ENCODE measurements around the gene PRDM4.

The PRDM4 gene

GRCh38 chr12:107803092-107803491, 42.2 kb upstream of the PRDM4 start:
- Histone ChIP-seq H3K23ac (ENCODE audit: low read length in 2 of 2) (no peak overlapping the region), H3K18ac (ENCODE audit: low read depth in 1 of 2, low read length in 2 of 2) (no peak overlapping the region), H3K27me3 (ENCODE audit: control insufficient read depth in 1 of 2, insufficient read depth in 1 of 2, low read length in 2 of 2) (no peaks in the 10 kb centered on the region), H4K91ac (ENCODE audit: low read length) (no peak overlapping the region), H2BK5ac (ENCODE audit: low read depth, low read length, poor library complexity, severe bottlenecking) (no peak overlapping the region), H3K4me2 (ENCODE audit: low read length, poor library complexity, severe bottlenecking) (no peak overlapping the region), H3K79me1 (replicated peaks; ENCODE audit: low read length, poor library complexity, severe bottlenecking) (no peaks in the 10 kb centered on the region), H3K4me1 (ENCODE audit: control insufficient read depth, insufficient read depth, low read depth, low read length) (no peaks in the 10 kb centered on the region), H3K27ac (ENCODE audit: low read length, poor library complexity, severe bottlenecking) (no peak overlapping the region), H2BK120ac (ENCODE audit: low read depth, low read length) (no peak overlapping the region), H3K36me3 (ENCODE audit: control insufficient read depth in 1 of 2, insufficient read depth in 2 of 2, low read depth in 1 of 2, low read length in 2 of 2) (no peaks in the 10 kb centered on the region), H3K14ac (ENCODE audit: low read length in 2 of 2) (no peak overlapping the region), H2AK5ac (ENCODE audit: low read length, severe bottlenecking) (no peak overlapping the region), H3K4me3 (ENCODE audit: insufficient read depth in 1 of 2, low read depth in 1 of 2, low read length in 2 of 2) (no peak overlapping the region), H3K4ac (ENCODE audit: low read depth in 1 of 2, low read length in 2 of 2) (no peak overlapping the region), H2AFZ (ENCODE audit: low read depth, low read length) (no peak overlapping the region), H2BK12ac (ENCODE audit: low read length in 2 of 2) (no peak overlapping the region), H2BK15ac (ENCODE audit: low read depth, poor library complexity, severe bottlenecking) (no peak overlapping the region), H3K9ac (ENCODE audit: low read length) (no peak overlapping the region), H4K8ac (ENCODE audit: low read length) (no peak overlapping the region), H3K9me3 (ENCODE audit: control insufficient read depth, low read length) (no peaks in the 10 kb centered on the region)
- DNase-seq: no peak
- WGBS: no CpG with 5 or more reads among the region's 3 CpGs

DNA sequence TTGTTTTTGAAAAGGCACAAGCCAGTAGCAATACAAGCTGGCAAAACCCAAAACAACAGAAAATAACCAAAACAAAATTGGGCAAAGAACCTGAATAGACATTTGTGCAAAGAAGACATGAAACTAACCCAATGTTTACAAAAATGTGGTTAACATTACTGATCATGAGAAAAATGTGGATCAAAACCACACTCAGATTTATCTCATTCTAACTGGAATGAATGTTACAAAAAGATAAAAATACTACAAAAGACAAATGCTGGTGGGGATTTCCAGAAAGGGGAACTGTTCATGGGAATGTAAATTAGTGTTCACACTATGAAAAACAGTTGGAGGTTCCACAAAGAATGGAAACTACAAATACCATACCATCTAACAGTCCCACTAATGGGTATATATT, 40.2 kb upstream of the PRDM4 start:
- H3K4ac ChIP-seq (ENCODE audit: low read depth in 1 of 2, low read length in 2 of 2): no peak overlapping the region
- H2AK5ac ChIP-seq (ENCODE audit: low read length, severe bottlenecking): no peak overlapping the region
- H2BK12ac ChIP-seq (ENCODE audit: low read length in 2 of 2): no peak overlapping the region
- H2BK15ac ChIP-seq (ENCODE audit: low read depth, poor library complexity, severe bottlenecking): no peak overlapping the region
- no peak overlapping the region for H3K27ac ChIP-seq (ENCODE audit: low read length, poor library complexity, severe bottlenecking)
- no peak overlapping the region for H4K91ac ChIP-seq (ENCODE audit: low read length)
- H3K36me3 ChIP-seq (ENCODE audit: control insufficient read depth in 1 of 2, insufficient read depth in 2 of 2, low read depth in 1 of 2, low read length in 2 of 2): no peaks in the 10 kb centered on the region
- no peak overlapping the region for H3K9ac ChIP-seq (ENCODE audit: low read length)
- no peak overlapping the region for H3K4me3 ChIP-seq (ENCODE audit: insufficient read depth in 1 of 2, low read depth in 1 of 2, low read length in 2 of 2)
- no peak overlapping the region for H3K4me2 ChIP-seq (ENCODE audit: low read length, poor library complexity, severe bottlenecking)
- H2AFZ ChIP-seq (ENCODE audit: low read depth, low read length): no peak overlapping the region
- no peak for DNase-seq
- H2BK5ac ChIP-seq (ENCODE audit: low read depth, low read length, poor library complexity, severe bottlenecking): no peak overlapping the region
- no peak overlapping the region for H3K18ac ChIP-seq (ENCODE audit: low read depth in 1 of 2, low read length in 2 of 2)
- H2BK120ac ChIP-seq (ENCODE audit: low read depth, low read length): no peak overlapping the region
- H4K8ac ChIP-seq (ENCODE audit: low read length): no peak overlapping the region
- H3K4me1 ChIP-seq (ENCODE audit: control insufficient read depth, insufficient read depth, low read depth, low read length): no peaks in the 10 kb centered on the region
- H3K79me1 ChIP-seq (replicated peaks; ENCODE audit: low read length, poor library complexity, severe bottlenecking): no peaks in the 10 kb centered on the region
- no peaks in the 10 kb centered on the region for H3K9me3 ChIP-seq (ENCODE audit: control insufficient read depth, low read length)
- no peak overlapping the region for H3K23ac ChIP-seq (ENCODE audit: low read length in 2 of 2)
- no peak overlapping the region for H3K14ac ChIP-seq (ENCODE audit: low read length in 2 of 2)
- peaks cover 0 to 5% of the 10 kb centered on the region in 2 experiments for H3K27me3 ChIP-seq (ENCODE audit: control insufficient read depth in 1 of 2, insufficient read depth in 1 of 2, low read length in 2 of 2)

DNA sequence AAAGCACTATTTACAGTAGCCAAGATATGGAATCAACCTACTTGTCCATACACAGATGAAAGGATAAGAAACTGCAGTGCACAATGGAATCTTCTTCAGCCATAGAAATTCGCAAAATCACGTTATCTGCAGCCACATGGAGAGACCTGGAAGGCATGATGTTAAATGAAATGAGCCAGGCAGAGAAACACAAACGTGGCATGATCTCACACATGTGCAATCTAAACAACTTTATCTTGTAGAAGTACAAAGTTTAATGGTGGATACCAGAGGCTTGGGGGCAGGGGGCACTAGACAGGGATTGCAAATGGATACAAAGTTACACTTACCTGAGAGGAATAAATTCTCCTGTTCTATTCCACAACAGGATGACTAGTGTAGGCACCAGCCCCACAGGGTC, 37.6 kb upstream of the PRDM4 start:
- no peak overlapping the region for H4K8ac ChIP-seq (ENCODE audit: low read length)
- no peak overlapping the region for H3K9ac ChIP-seq (ENCODE audit: low read length)
- H2BK5ac ChIP-seq (ENCODE audit: low read depth, low read length, poor library complexity, severe bottlenecking): no peak overlapping the region
- H3K14ac ChIP-seq (ENCODE audit: low read length in 2 of 2): no peak overlapping the region
- no peaks in the 10 kb centered on the region for H3K79me1 ChIP-seq (replicated peaks; ENCODE audit: low read length, poor library complexity, severe bottlenecking)
- H2AFZ ChIP-seq (ENCODE audit: low read depth, low read length): no peak overlapping the region
- H3K4me1 ChIP-seq (ENCODE audit: control insufficient read depth, insufficient read depth, low read depth, low read length): no peaks in the 10 kb centered on the region
- no peak overlapping the region for H3K18ac ChIP-seq (ENCODE audit: low read depth in 1 of 2, low read length in 2 of 2)
- H3K27ac ChIP-seq (ENCODE audit: low read length, poor library complexity, severe bottlenecking): no peak overlapping the region
- no peak overlapping the region for H2AK5ac ChIP-seq (ENCODE audit: low read length, severe bottlenecking)
- H3K9me3 ChIP-seq (ENCODE audit: control insufficient read depth, low read length): no peaks in the 10 kb centered on the region
- H3K4me3 ChIP-seq (ENCODE audit: insufficient read depth in 1 of 2, low read depth in 1 of 2, low read length in 2 of 2): no peak overlapping the region
- H3K36me3 ChIP-seq (ENCODE audit: control insufficient read depth in 1 of 2, insufficient read depth in 2 of 2, low read depth in 1 of 2, low read length in 2 of 2): no peaks in the 10 kb centered on the region
- no peak for DNase-seq
- H4K91ac ChIP-seq (ENCODE audit: low read length): no peak overlapping the region
- no peak overlapping the region for H2BK12ac ChIP-seq (ENCODE audit: low read length in 2 of 2)
- no peak overlapping the region for H2BK120ac ChIP-seq (ENCODE audit: low read depth, low read length)
- no peak overlapping the region for H3K23ac ChIP-seq (ENCODE audit: low read length in 2 of 2)
- H3K4ac ChIP-seq (ENCODE audit: low read depth in 1 of 2, low read length in 2 of 2): no peak overlapping the region
- no peak overlapping the region for H2BK15ac ChIP-seq (ENCODE audit: low read depth, poor library complexity, severe bottlenecking)
- H3K27me3 ChIP-seq (ENCODE audit: control insufficient read depth in 1 of 2, insufficient read depth in 1 of 2, low read length in 2 of 2): peaks cover 0 to 13% of the 10 kb centered on the region in 2 experiments
- no peak overlapping the region for H3K4me2 ChIP-seq (ENCODE audit: low read length, poor library complexity, severe bottlenecking)
- WGBS: 64% methylated on average over 2 of the region's 3 CpGs

DNA sequence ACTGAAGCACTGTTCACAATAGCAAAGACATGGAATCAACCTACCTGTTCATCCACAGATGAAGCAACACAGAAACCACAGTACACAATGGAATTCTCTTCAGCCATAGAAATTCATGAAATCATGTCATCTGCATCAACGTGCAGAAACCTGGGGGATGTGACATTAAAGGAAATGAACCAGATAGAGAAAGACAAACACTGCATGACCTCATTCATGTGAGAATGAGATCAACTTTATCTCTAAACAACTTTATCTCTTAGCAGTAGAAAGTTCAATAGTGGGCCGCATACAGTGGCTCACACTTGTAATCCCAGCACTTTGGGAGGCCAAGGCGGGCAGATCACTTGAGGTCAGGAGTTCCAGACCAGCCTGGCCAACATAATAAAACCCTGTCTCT, 33.5 kb upstream of the PRDM4 start:
- WGBS: 71% methylated on average over 3 of the region's 3 CpGs

More for the DNA sequence above, 33.5 kb upstream of the PRDM4 start:
- no peaks in the 10 kb centered on the region for H3K79me1 ChIP-seq (replicated peaks; ENCODE audit: low read length, poor library complexity, severe bottlenecking)
- no peak overlapping the region for H2BK15ac ChIP-seq (ENCODE audit: low read depth, poor library complexity, severe bottlenecking)
- H3K27me3 ChIP-seq (ENCODE audit: control insufficient read depth in 1 of 2, insufficient read depth in 1 of 2, low read length in 2 of 2): peaks cover 0 to 16% of the 10 kb centered on the region in 2 experiments
- H2BK12ac ChIP-seq (ENCODE audit: low read length in 2 of 2): no peak overlapping the region
- no peaks in the 10 kb centered on the region for H3K9me3 ChIP-seq (ENCODE audit: control insufficient read depth, low read length)
- no peak overlapping the region for H3K18ac ChIP-seq (ENCODE audit: low read depth in 1 of 2, low read length in 2 of 2)
- H4K91ac ChIP-seq (ENCODE audit: low read length): no peak overlapping the region
- H2BK120ac ChIP-seq (ENCODE audit: low read depth, low read length): no peak overlapping the region
- no peaks in the 10 kb centered on the region for H3K36me3 ChIP-seq (ENCODE audit: control insufficient read depth in 1 of 2, insufficient read depth in 2 of 2, low read depth in 1 of 2, low read length in 2 of 2)
- no peak overlapping the region for H3K4ac ChIP-seq (ENCODE audit: low read depth in 1 of 2, low read length in 2 of 2)
- H2AFZ ChIP-seq (ENCODE audit: low read depth, low read length): no peak overlapping the region
- H3K4me2 ChIP-seq (ENCODE audit: low read length, poor library complexity, severe bottlenecking): no peak overlapping the region
- no peak overlapping the region for H2BK5ac ChIP-seq (ENCODE audit: low read depth, low read length, poor library complexity, severe bottlenecking)
- no peaks in the 10 kb centered on the region for H3K4me1 ChIP-seq (ENCODE audit: control insufficient read depth, insufficient read depth, low read depth, low read length)
- H3K9ac ChIP-seq (ENCODE audit: low read length): no peak overlapping the region
- H4K8ac ChIP-seq (ENCODE audit: low read length): no peak overlapping the region
- H3K27ac ChIP-seq (ENCODE audit: low read length, poor library complexity, severe bottlenecking): no peak overlapping the region
- no peak overlapping the region for H3K23ac ChIP-seq (ENCODE audit: low read length in 2 of 2)
- no peak overlapping the region for H3K4me3 ChIP-seq (ENCODE audit: insufficient read depth in 1 of 2, low read depth in 1 of 2, low read length in 2 of 2)
- no peak overlapping the region for H3K14ac ChIP-seq (ENCODE audit: low read length in 2 of 2)
- no peak overlapping the region for H2AK5ac ChIP-seq (ENCODE audit: low read length, severe bottlenecking)
- DNase-seq: no peak
